CD4-positive, alpha-beta T cell treated with Interleukin-17A for 1 hour (primary cell): Measurements from ENCODE around the gene DOCK6.
"Not testable (repeated sequence)": the region's sequence is repeated elsewhere in the genome, so short reads cannot be mapped to it uniquely, and the experiment has no call there.

Experiments
- DNase-seq: peaks from one replicate; pipeline ENCODE4 v3.0.0-alpha.2; 2020

DOCK6 gene

DNA sequence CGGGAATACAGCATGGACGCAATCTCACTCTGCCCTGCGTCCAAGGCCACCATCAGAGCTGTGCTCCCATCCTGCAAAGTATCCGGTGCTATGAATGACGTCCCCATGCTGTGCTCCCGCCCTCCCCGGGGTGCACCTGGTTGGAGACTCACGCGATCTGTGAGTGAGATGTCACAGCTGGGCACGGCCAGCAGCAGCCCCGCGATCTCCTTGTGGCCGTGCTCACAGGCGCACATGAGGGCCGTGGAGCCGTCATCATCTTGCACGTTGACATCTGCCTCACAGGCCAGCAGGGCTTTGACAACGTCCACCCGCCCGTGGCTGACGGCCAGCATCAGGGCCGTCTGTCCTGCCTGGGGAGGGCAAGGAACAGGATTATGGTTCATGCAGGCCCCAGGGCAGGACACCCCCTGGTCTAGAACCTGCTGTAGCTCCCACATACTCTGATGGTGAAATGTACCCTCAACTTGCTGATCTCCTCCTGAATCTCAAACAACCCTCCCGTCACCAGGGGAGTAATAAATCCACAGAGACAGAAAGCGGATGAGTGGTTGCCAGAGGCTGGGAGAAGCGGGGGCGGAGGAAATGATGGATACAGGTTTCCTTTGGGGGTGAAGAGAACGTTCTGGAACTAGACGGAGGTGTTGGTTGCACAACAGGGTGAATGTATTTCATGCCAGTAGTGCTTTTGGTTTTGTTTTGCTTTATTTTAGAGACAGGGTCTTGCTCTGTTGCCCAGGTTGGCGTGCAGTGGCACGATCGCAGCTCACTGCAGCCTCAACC, 92.2 kb downstream of the DOCK6 start:
- DNase-seq = no peak

- no peak for DNase-seq
Observed at GRCh38 chr19:11168568-11168967, 93.8 kb downstream of the DOCK6 start.

- no peak for DNase-seq
Observed at GRCh38 chr19:11166281-11167142, 95.8 kb downstream of the DOCK6 start.

DNA sequence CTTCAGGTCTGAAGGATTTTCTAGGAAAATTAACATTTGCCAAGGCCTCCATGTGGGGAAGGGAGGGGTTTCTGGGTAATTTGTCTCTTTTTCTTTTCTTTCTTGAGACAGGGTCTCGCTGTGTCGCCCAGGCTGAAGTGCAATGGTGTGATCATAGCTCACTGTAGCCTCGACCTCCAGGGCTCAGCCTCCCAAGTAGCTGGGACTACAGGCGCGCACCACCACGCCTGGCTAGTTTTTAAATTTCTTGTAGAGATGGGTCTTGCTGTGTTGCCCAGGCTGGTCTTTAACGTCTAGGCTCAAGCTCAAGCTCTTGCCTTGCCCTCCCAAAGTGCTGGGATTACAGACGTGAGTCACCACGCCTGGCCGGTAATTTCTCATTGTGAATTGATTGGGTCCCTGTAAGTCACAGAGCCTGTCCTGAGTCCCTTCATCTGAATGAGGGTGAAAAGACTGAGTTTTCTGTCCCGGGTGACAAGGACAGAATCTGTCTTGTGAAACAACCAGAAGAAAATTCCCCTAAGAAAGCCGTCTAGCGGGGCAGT, 96.8 kb downstream of the DOCK6 start:
- DNase-seq = no peak

GRCh38 chr19:11164879-11165406, 97.4 kb downstream of the DOCK6 start:
- DNase-seq = no peak

- DNase-seq = no peak
Observed at GRCh38 chr19:11164296-11164695, 98.0 kb downstream of the DOCK6 start.

GRCh38 chr19:11160440-11160768, 101.9 kb downstream of the DOCK6 start:
- DNase-seq = not testable (repeated sequence)

GRCh38 chr19:11159598-11160439, 102.5 kb downstream of the DOCK6 start:
- no peak for DNase-seq

GRCh38 chr19:11155373-11156120, 106.8 kb downstream of the DOCK6 start, which contains the start of gene SPC24:
Gene SPC24 (minus strand): TSS chr19:11155782. CDS start chr19:11155776, 6 bp downstream.
- peak; percentile 96 for DNase-seq

DNA sequence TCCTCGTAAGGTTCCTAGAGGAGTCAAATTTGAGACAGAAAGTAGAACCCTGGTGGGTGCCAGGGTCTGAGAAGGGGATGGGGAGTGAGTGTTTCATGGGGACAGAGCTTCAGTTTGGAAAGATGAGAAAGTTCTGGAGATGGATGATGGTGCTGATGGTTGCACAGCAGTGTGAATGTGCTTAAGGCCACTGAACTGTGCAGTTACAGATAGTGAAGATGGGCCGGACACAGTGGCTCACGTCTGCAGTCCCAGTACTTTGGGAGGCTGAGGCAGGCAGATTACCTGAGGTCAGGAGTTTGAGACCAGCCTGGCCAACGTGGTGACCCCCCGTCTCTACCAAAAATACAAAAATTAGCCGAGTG, 107.7 kb downstream of the DOCK6 start:
- DNase-seq = no peak

- DNase-seq = no peak
Observed at GRCh38 chr19:11152318-11153062, 109.8 kb downstream of the DOCK6 start.

DNA sequence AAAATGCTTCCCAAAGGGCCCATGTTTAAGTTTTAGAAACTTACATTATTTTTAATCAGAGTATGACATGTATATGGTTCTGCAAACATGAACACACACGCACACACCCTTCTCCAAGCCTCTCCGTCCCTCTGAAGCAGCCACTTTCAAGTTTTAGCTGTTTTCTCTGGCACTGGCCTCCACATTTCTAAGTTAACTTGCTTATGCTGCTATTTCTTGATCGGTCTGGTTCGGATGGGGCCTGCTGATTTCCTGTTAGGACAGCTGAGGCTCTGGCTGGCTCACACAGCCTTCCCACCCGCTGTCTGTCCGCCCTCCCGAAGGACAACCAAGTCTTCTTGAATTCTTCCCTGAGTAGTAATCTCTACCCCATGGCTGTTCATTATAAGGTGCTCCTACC, 111.1 kb downstream of the DOCK6 start:
- no peak for DNase-seq
